Lower leg skin (tissue), 4 donors: ENCODE measurements around the gene ABHD17A. TPM values are rescaled to one million over a fixed set of nuclear protein-coding genes. Genes with fewer than 3 reads are reported as not detected.
A peak's percentile ranks its signal among the peaks of the same experiment; 100 is the strongest.

Source experiments
- DNase-seq, 2 donors: peaks; one replicate each; pipeline ENCODE4 v3.0.0-alpha.2; 2019; ENCODE audit warnings: low spot score in 2 of 2
- H3K4me3 ChIP-seq: fragments of 200-600 bp; sonication (generic); 2 replicates; pipeline ENCODE4 v1.5.1; 2017; ENCODE audit warnings: mild to moderate bottlenecking, low read depth; ENCODE audit not compliant: poor library complexity, severe bottlenecking
- CTCF ChIP-seq, 3 donors: fragments of 450-650 bp; IDR thresholded peaks; one replicate each; pipeline ENCODE4 v1.5.1; 2016; ENCODE audit warnings: antibody characterized with exemption in 3 of 3, mild to moderate bottlenecking in 3 of 3, moderate library complexity in 2 of 3
- POLR2A ChIP-seq, 2 donors: fragments of 450-650 bp; IDR thresholded peaks; one replicate each; pipeline ENCODE4 v1.6.1; 2016 to 2017; ENCODE audit warnings: antibody characterized with exemption in 2 of 2, mild to moderate bottlenecking in 1 of 2, moderate library complexity in 1 of 2
- WGBS, 2 donors: methylation state at CpG; one replicate each; pipeline ENCODE4 v1.1.5; 2018; 5-methylcytosine and 5-hydroxymethylcytosine counted together
- intact Hi-C: fragments of 100-400 bp; cut with DNase I; formaldehyde crosslinking; loops from one replicate; pipeline ENCODE4 v1.15.0; 2023; ENCODE audit warnings: low total_unique reads
- total RNA-seq, 4 donors: library from RNA; depleted of rRNA; stranded (reverse); fragments of >200 nt; gene quantifications; one replicate each; pipeline ENCODE4 v1.1.0, GENCODE V29; 2016

Gene ABHD17A
- total RNA-seq, 4 donors from 2014 or later: 154 to 201 (median 186) TPM

DNA sequence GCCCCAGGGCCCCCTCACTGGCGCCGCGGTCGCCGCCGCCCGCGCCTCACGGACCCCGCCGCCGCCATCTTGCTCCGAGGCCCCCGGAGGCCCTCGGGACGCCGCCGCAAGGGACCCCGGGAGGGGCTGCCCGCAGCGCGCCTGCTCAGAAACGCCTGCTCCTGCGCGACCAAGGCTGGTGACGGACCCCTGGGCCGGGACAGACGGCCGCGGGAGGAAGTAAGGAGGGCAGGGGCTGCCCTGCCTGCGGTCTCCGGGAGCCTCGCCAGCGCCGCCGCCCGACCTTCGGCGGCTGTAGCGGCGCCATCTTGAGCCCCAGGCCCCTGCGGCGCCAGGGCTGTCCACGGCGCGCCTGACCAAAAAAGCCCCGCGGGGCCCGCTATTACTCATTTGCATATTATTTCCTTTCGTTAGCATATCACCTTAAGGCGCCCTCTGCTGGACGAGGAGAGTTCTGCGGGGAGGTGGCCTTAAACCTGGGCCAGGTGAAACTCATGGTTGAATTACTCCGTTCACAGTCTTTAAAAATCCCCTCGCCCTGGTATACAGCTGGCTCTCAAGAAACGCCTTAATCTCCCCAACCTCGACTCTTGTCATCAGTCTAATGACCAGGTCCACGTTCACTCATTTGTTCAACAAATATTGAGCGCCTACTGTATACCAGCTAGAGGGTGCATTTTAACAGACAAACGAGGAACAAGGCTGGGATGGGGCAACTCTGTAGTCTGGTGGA is 36.7 kb downstream of the ABHD17A start, which contains the start of gene REXO1:
Gene REXO1 (minus strand): TSS at position 85 of the 733 bp plus-strand sequence. CDS start 125 bp downstream, outside the sequence.
- H3K4me3 ChIP-seq: peak within 1 kb of the TSS; percentile 91
- DNase-seq: peak; percentile 95 to 99
- WGBS, 2 donors: 4 to 7% methylated on average over 20 to 34 of the region's 60 CpGs
- intact Hi-C loops: no loop called here
- no peak for TF ChIP-seq POLR2A (IDR thresholded peaks at IDR 0.05)
- peak in 1 of 3 donors; percentile 86 for TF ChIP-seq CTCF (IDR thresholded peaks at IDR 0.05)

DNA sequence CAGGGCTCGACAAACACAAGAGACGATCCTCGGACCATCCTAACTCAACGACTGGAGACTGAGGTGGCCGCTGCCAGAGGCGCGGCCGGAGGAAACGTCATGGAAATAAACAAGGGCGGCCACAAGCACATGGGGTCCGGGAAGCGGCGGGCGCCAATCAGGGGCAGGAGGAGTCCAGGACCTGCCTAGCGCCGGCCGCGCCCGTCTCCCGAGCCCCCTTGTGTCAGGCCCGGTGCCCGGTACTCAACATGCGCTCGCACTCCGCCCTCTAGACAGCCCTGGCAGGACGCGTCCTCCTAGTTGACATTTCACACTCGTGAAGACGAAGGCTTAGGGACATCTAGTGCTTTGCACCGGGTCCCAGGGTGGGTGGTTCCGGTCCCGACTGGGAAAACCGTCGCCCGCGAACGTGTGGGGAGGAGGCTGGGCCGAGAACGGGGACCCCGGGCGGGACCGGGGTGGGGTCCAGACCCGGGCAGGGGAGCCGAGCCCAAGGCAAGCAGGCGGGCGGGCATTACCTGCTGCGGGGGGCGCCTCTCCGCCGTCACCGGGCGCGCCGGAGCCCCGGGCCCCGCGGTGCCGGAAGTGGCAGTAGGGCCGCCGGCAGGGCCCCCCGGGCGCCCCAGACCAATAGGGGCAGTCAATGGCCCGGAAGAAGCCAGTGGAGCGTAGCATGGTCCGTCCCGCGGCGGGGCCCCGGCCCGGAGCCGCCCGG is 37.5 kb downstream of the ABHD17A start:
- H3K4me3 ChIP-seq: peak overlapping the region; percentile 91
- intact Hi-C loops: no loop called here
- DNase-seq: no peak
- TF ChIP-seq CTCF (IDR thresholded peaks at IDR 0.05) (no peak), POLR2A (IDR thresholded peaks at IDR 0.05) (no peak)
- WGBS, 2 donors: 0% methylated on average over 29 to 39 of the region's 72 CpGs

DNA sequence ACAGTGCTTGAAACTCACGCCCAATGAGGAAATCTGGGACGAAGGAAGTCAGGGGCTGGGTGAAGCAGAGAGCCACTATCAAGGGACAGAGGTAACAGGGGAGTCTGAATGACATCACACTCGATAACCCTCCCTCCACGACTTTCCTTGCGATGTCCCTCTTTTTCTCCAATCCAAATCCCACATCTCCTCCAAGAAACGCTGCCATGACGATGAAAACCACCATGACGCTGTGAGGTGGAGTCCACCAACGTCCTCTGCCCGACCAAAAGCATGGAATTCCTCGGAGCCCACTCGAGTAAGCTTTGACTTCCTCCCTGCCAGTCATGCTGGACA is 38.0 kb downstream of the ABHD17A start:
- peak overlapping the region; percentile 91 for H3K4me3 ChIP-seq
- intact Hi-C loops: no loop called here
- WGBS, 2 donors: 4 to 5% methylated on average over 12 of the region's 12 CpGs
- no peak for DNase-seq
- no peak for TF ChIP-seq CTCF (IDR thresholded peaks at IDR 0.05)
- no peak for TF ChIP-seq POLR2A (IDR thresholded peaks at IDR 0.05)

DNA sequence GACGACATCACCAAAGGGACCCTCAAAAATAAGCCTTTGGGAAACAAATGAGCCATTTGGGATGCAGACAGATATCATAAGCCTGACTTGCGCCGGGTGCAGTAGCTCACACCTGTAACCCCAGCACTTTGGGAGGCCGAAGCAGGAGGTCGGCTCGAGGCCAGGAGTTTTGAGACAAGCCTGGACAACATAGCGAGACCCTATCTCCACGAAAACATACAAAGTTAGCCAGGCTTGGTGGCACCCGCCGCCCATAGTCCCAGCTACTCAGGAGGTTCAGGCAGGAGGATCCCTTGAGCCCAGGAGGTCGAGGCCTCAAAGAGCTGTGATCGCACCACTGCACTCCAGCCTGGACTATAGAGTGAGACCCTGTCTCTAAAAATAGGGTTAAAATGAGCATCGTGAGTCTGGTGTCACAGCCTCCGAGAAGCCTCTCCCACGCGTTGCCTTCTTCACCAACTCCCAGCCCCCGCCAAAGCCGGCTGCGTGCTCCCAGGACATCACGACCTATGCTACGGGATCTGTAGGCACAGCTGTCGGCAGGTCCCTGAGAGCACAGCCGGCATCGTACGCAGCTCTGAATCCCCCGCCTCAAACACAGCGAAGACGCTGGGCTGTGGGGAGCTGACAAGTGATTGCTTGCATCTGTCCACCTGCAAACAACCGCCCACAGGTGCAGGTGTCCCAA is 38.6 kb downstream of the ABHD17A start:
- no peak overlapping the region for H3K4me3 ChIP-seq
- intact Hi-C loops: no loop called here
- DNase-seq: no peak
- WGBS, 2 donors: 67 to 75% methylated on average over 27 to 29 of the region's 29 CpGs
- TF ChIP-seq POLR2A (IDR thresholded peaks at IDR 0.05): no peak
- no peak for TF ChIP-seq CTCF (IDR thresholded peaks at IDR 0.05)

GRCh38 chr19:1845642-1846041 is 39.7 kb downstream of the ABHD17A start:
- H3K4me3 ChIP-seq: no peak overlapping the region
- DNase-seq: no peak
- WGBS, 2 donors: 83 to 85% methylated on average over 11 of the region's 11 CpGs
- no peak for TF ChIP-seq CTCF (IDR thresholded peaks at IDR 0.05)
- TF ChIP-seq POLR2A (IDR thresholded peaks at IDR 0.05): no peak
- intact Hi-C loops: no loop called here
